ENCODE data around the gene KRTDAP. TPM values are rescaled to one million over a fixed set of nuclear protein-coding genes. Genes with fewer than 3 reads are reported as not detected.

The KRTDAP gene
- total and polyA plus RNA-seq, 10 of the 15 experiments (the other 5 are each of a cell fraction or from before 2014, with no cell fraction given) = 0.23 TPM; not detected in 9

GRCh38 chr19:35468637-35469036 is 21.6 kb downstream of the KRTDAP start (continued):
- TF ChIP-seq JUND (IDR thresholded peaks at IDR 0.05; ENCODE audit: low read depth, low read length) = 0 out of 2 replicates have a peak, but pooled peaks have one; percentile 19
- TF ChIP-seq MYC (IDR thresholded peaks at IDR 0.05; ENCODE audit: insufficient read depth, insufficient read length, insufficient replicate concordance, low read length, severe bottlenecking) = no peak
- no peak for TF ChIP-seq USF2 (IDR thresholded peaks at IDR 0.05; ENCODE audit: borderline replicate concordance, low read depth, low read length)
- TF ChIP-seq ZBTB11 (CRISPR knock-in tag; IDR thresholded peaks at IDR 0.05) = no peak
- TF ChIP-seq ZBTB40 (IDR thresholded peaks at IDR 0.05; ENCODE audit: borderline replicate concordance) = no peak
- TF ChIP-seq ZBED1 (IDR thresholded peaks at IDR 0.05; ENCODE audit: borderline replicate concordance) = peak; percentile 53; the same call in 1 of the 2 replicates
- TF ChIP-seq NKRF (conservative IDR thresholded peaks at IDR 0.05) = no peak
- no peak for TF ChIP-seq REST (IDR thresholded peaks at IDR 0.05; ENCODE audit: low read depth, low read length)
- TF ChIP-seq HCFC1 (IDR thresholded peaks at IDR 0.05; ENCODE audit: low read length) = no peak
- no peak for TF ChIP-seq EGR1 (IDR thresholded peaks at IDR 0.05; ENCODE audit: borderline replicate concordance in 1 of 2, low read depth in 2 of 2, low read length in 2 of 2)
- TF ChIP-seq EED (IDR thresholded peaks at IDR 0.05; ENCODE audit: low read depth) = peak; percentile 95
- TF ChIP-seq PBX3 (IDR thresholded peaks at IDR 0.05; ENCODE audit: insufficient replicate concordance, low read depth, low read length) = no peak
- no peak for TF ChIP-seq ZNF217 (IDR thresholded peaks at IDR 0.05)

Data from GM12878 (cell line).